Epithelial cell of esophagus (primary cell): ENCODE results near the gene KMO.

Experiments used
- DNase-seq: peaks from one replicate; pipeline ENCODE4 v3.0.0; 2010; ENCODE audit warnings: low read depth
- H3K4me3 ChIP-seq: 2 replicates; pipeline ENCODE4 v1.5.1; 2011; ENCODE audit warnings: mild to moderate bottlenecking, low read length, control low read depth
- TF ChIP-seq, protein P1 (sequence below): IDR thresholded peaks from 2 replicates; pipeline ENCODE4 v1.5.1; 2011; ENCODE audit warnings: low read depth, mild to moderate bottlenecking, low read length, control low read depth, inconsistent platforms; ENCODE audit not compliant: insufficient read depth; ENCODE audit errors: missing control alignments

KMO gene

DNA sequence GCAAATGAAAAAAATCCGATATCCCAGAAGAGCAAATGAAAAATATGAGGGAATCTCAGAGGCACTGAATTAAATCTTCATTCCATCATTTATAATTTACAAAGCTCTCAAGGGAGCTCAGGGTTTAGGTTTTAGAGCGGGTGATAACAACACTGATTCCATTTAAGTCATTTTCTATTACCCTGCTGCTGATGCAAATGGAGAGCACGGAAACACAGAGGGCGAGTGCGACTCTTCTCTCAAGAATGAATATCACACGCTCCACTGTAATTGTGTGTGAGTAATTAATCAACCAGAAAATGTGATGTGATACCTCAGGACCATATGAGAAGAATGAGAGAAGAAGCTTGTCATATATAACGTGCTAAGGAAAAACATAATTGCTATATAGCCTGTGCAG is 85.2 kb downstream of the KMO start:
- no peak for DNase-seq
- TF ChIP-seq, protein P1, sequence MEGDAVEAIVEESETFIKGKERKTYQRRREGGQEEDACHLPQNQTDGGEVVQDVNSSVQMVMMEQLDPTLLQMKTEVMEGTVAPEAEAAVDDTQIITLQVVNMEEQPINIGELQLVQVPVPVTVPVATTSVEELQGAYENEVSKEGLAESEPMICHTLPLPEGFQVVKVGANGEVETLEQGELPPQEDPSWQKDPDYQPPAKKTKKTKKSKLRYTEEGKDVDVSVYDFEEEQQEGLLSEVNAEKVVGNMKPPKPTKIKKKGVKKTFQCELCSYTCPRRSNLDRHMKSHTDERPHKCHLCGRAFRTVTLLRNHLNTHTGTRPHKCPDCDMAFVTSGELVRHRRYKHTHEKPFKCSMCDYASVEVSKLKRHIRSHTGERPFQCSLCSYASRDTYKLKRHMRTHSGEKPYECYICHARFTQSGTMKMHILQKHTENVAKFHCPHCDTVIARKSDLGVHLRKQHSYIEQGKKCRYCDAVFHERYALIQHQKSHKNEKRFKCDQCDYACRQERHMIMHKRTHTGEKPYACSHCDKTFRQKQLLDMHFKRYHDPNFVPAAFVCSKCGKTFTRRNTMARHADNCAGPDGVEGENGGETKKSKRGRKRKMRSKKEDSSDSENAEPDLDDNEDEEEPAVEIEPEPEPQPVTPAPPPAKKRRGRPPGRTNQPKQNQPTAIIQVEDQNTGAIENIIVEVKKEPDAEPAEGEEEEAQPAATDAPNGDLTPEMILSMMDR: no peak
- H3K4me3 ChIP-seq: no peak overlapping the region

DNA sequence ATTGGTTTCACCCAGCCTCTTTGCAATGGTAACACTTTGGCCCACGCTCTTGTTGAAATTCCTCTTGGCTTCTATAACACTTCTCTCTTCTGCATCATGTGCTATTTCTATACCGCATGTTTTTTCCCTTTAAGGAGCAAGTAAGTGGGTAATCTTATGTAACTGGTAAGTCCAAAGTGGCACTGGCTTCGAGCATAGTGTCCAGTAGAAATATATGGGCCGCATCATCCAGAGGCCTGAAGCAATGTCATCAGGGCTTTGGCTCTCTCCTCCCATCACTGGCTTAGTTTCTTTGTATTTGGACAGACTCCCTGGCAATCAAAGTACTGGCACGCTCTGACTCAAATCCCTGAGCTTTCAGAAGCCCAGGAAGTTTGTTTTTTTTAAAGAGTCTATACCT is 90.5 kb downstream of the KMO start:
- H3K4me3 ChIP-seq: no peak overlapping the region
- no peak for DNase-seq
- TF ChIP-seq, protein P1: no peak

DNA sequence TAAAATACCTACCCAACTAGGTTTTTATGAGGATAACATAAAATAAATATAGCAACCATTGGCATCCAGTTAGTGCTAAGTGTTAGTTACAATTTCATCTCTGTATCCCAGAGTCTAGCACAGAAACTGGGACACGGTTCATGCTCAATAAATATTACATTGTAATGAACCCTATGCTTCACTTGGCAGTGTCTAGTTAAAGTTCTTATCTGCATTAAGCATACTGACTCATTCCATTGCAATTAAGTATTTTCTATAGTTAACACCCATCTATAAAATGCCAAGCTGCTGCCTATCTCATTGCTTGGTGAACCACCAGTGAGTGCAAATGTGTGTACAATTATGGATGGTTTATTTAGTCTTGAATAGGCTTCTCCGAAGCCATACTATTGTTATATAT is 92.8 kb downstream of the KMO start:
- no peak overlapping the region for H3K4me3 ChIP-seq
- DNase-seq: no peak
- TF ChIP-seq, protein P1: no peak

DNA sequence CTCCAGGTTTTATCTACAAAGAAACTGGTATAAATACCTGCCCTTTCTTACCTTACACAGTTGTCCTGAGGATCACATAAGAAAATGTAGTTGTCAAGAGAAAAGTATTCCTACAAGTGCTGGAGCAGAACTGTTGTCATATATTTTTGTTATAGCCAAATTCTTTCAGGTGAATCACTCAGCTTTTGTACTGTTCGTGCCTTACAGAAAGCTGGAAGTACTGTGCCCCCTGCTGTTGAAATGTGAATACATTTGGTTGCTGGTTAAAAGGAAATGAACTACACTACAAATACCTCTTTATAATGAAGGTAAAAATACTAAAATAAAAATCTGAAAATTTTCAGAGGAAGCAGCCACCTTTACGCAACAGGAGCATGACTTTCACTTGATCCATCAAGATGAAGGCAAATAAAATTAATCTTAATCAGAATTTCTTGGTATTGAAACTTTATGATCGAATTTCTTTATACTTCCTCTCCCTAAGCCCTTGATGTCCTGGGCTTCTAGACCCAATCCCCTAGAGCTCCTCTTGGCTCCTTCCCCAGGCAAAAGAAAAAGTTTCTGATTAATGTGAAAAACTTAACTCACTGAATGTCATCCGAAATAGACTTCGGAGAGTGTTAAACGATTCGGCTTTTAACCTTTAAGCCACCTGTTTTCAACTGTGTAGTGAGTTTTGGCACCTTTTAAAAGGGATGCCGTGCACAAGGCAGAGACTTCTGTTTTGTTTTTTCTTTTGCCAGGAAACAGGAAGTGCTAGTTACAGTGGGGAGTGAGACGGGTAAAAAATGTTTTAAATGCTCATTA is 95.5 kb downstream of the KMO start:
- DNase-seq: peak; percentile 88
- TF ChIP-seq, protein P1: peak; percentile 68
- H3K4me3 ChIP-seq: no peak overlapping the region

DNA sequence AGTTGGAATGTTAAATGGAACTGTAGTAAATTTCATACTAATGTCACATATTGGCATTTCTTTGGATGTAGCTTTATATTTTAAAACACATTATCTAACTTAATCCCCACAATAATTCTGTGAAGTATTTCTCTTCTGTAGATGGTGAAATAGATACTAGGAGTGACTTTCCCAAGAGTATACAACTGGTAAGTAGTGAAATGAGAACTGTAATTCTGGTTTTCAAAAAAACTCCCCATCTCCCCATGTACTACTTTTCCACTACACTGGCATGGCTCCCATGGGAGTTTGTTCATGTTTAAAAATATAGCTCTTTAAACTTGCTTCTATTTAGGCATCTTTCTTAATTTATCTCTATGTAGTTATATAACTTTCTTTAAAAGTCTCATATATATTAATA is 97.8 kb downstream of the KMO start:
- DNase-seq: no peak
- TF ChIP-seq, protein P1: no peak
- H3K4me3 ChIP-seq: no peak overlapping the region

DNA sequence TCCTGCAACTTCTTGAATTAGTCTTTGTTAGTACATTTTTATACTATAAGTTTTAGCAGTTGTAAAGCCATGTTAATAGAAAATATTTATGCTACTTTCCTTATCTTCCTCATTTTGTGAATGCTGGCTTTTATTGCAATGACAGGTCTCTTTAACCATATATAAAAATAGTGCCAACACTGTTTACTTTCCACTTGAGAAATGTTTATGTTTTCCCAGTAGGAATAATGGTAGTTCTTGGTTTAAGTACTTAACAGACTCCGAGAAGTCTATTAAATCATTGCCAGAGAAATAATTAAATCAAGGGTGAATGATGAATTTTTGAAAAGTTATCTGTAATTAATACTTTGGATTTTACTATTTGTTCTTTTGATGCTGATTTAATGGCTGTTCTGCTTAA is 98.3 kb downstream of the KMO start:
- TF ChIP-seq, protein P1: no peak
- no peak overlapping the region for H3K4me3 ChIP-seq
- no peak for DNase-seq

DNA sequence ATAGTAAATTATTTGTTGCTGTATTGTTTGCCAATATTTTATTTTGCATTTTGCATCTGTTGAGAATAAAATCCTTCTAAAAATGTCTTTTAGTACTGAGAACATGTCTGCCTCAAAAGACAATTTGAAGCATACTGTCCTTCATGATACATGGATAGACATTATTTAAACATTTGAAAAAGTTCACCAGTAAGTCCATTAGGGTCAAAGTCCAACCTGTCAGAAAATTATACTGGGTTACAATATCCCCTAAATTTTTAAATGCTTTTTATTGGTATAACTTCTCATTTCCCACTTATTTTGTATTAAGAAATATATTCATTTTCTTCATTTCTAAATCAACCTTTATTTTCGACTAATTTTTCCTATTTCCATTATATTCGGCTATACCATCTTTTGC is 98.7 kb downstream of the KMO start:
- H3K4me3 ChIP-seq: no peak overlapping the region
- DNase-seq: no peak
- TF ChIP-seq, protein P1: no peak
